ENCODE measurements around the gene EMC6. TPM values are rescaled to one million over a fixed set of nuclear protein-coding genes. Genes with fewer than 3 reads are reported as not detected.

The EMC6 gene
- total RNA-seq, 4 donors from 2014 or later: 12.6 to 23.4 (median 18.9) TPM

- Histone ChIP-seq H3K27me3 (no peaks in the 10 kb centered on the region), H3K36me3 (peaks cover 3 to 61% (median 13%) of the 10 kb centered on the region in 3 donors), H3K4me1 (peaks cover 2 to 36% (median 16%) of the 10 kb centered on the region in 4 donors), H3K27ac (no peak overlapping the region), H3K4me3 (no peak overlapping the region), H3K9me3 (no peaks in the 10 kb centered on the region)
- TF ChIP-seq CTCF (IDR thresholded peaks at IDR 0.05) (no peak), POLR2A (IDR thresholded peaks at IDR 0.05) (no peak), EP300 (IDR thresholded peaks at IDR 0.05) (no peak)
- 76 to 82% methylated on average over 4 of the region's 4 CpGs for WGBS, 2 donors
- no peak for DNase-seq (ENCODE audit: low spot score in 2 of 2)
These were observed 49.6 kb downstream of the EMC6 start for GRCh38 chr17:3718201-3718600.

GRCh38 chr17:3719265-3719664 lies 50.7 kb downstream of the EMC6 start:
- peaks cover 2 to 41% (median 18%) of the 10 kb centered on the region in 4 donors for H3K4me1 ChIP-seq
- no peaks in the 10 kb centered on the region for H3K27me3 ChIP-seq
- no peak for TF ChIP-seq POLR2A (IDR thresholded peaks at IDR 0.05)
- no peak for TF ChIP-seq CTCF (IDR thresholded peaks at IDR 0.05)
- TF ChIP-seq EP300 (IDR thresholded peaks at IDR 0.05): no peak
- H3K27ac ChIP-seq: no peak overlapping the region
- no peaks in the 10 kb centered on the region for H3K9me3 ChIP-seq
- no peak overlapping the region for H3K4me3 ChIP-seq
- H3K36me3 ChIP-seq: peaks cover 3 to 50% (median 13%) of the 10 kb centered on the region in 3 donors
- no peak for DNase-seq (ENCODE audit: low spot score in 2 of 2)

Other genes starting within 250 kb of the EMC6 start
- gene OR1E2, start 235.0 kb upstream of the EMC6 start, total RNA-seq: 1 to 10 TPM in 1 of 4 donors, not detected in 3; 1.0 TPM
- gene SPATA22, start 197.0 kb upstream of the EMC6 start, total RNA-seq: 1 to 10 TPM in 2 of 4 donors, under 1 TPM in 2; 0.39 to 2.7 (median 1.2) TPM
- gene ASPA, start 192.8 kb upstream of the EMC6 start, total RNA-seq: 10 to 100 TPM in 3 of 4 donors, 1 to 10 TPM in 1; 7.8 to 19.2 (median 15.4) TPM
- 10 to 100 TPM in 1 of 4 donors, 1 to 10 TPM in 3; 4.2 to 21.4 (median 9.7) TPM for gene TRPV3, start 111.0 kb upstream of the EMC6 start, total RNA-seq
- 10 to 100 TPM; 11.3 to 31.5 (median 12.1) TPM for gene TRPV1, start 59.4 kb upstream of the EMC6 start, total RNA-seq
- gene SHPK, start 32.6 kb upstream of the EMC6 start, total RNA-seq: 10 to 100 TPM; 17.5 to 29.6 (median 22.5) TPM
- gene CTNS, start 32.1 kb upstream of the EMC6 start, total RNA-seq: 10 to 100 TPM; 42.9 to 62.1 (median 50.6) TPM
- 100 to 1,000 TPM; 183 to 303 (median 249) TPM for gene TAX1BP3, start 234 bp upstream of the EMC6 start, total RNA-seq
- under 1 TPM in 1 of 4 donors, not detected in 3; 0.42 TPM for gene P2RX5, start 27.3 kb downstream of the EMC6 start, total RNA-seq
- under 1 TPM in 1 of 4 donors, not detected in 3; 0.21 TPM for gene HASPIN, start 55.1 kb downstream of the EMC6 start, total RNA-seq
- 10 to 100 TPM; 11.1 to 17.5 (median 13.4) TPM for gene ITGAE, start 132.4 kb downstream of the EMC6 start, total RNA-seq
- 10 to 100 TPM; 17.3 to 31.5 (median 21.3) TPM for gene NCBP3, start 177.4 kb downstream of the EMC6 start, total RNA-seq
- gene CAMKK1, start 224.2 kb downstream of the EMC6 start, total RNA-seq: 10 to 100 TPM in 1 of 4 donors, 1 to 10 TPM in 3; 4.4 to 15.3 (median 7.3) TPM
- gene P2RX1, start 247.7 kb downstream of the EMC6 start, total RNA-seq: 1 to 10 TPM in 3 of 4 donors, under 1 TPM in 1; 0.87 to 8.6 (median 4.9) TPM